Fibroblast of lung (primary cell): ENCODE results near the gene INTU.

Experiments used
- CTCF ChIP-seq, 2 donors: IDR thresholded peaks in 1 of 2; conservative IDR thresholded peaks in 1 of 2; 1 replicate in 1 of 2; 2 replicates in 1 of 2; pipeline ENCODE4 v1.5.1; 2011 to 2012; ENCODE audit warnings: low read length in 2 of 2, control low read depth in 1 of 2, inconsistent platforms in 1 of 2, low read depth in 1 of 2, mild to moderate bottlenecking in 1 of 2
- EZH2 ChIP-seq: IDR thresholded peaks from 2 replicates; pipeline ENCODE4 v1.5.1; 2012; ENCODE audit warnings: low read length, control low read depth, mild to moderate bottlenecking; ENCODE audit errors: missing control alignments

GRCh38 chr4:127756906-127757305 lies 124.1 kb downstream of the INTU start:
- no peak for TF ChIP-seq EZH2
- no peak for TF ChIP-seq CTCF (conservative IDR thresholded peaks at IDR 0.05 in 1 of 2, IDR thresholded peaks at IDR 0.05 in 1 of 2; ENCODE audit: low read depth in 1 of 2, low read length in 2 of 2)
